Activated T-helper 9 cell treated with anti-CD3 and anti-CD28 coated beads, Interleukin-2, amount 50 U/mL, for 16 hours (primary cell): ENCODE measurements around the gene CLASRP.
A peak's percentile ranks its signal among the peaks of the same experiment; 100 is the strongest.
"Not testable (repeated sequence)": the region's sequence is repeated elsewhere in the genome, so short reads cannot be mapped to it uniquely, and the experiment has no call there.

Source experiments
- DNase-seq: peaks from one replicate; pipeline ENCODE4 v3.0.0-alpha.2; 2020; ENCODE audit warnings: low read depth

CLASRP gene

DNA sequence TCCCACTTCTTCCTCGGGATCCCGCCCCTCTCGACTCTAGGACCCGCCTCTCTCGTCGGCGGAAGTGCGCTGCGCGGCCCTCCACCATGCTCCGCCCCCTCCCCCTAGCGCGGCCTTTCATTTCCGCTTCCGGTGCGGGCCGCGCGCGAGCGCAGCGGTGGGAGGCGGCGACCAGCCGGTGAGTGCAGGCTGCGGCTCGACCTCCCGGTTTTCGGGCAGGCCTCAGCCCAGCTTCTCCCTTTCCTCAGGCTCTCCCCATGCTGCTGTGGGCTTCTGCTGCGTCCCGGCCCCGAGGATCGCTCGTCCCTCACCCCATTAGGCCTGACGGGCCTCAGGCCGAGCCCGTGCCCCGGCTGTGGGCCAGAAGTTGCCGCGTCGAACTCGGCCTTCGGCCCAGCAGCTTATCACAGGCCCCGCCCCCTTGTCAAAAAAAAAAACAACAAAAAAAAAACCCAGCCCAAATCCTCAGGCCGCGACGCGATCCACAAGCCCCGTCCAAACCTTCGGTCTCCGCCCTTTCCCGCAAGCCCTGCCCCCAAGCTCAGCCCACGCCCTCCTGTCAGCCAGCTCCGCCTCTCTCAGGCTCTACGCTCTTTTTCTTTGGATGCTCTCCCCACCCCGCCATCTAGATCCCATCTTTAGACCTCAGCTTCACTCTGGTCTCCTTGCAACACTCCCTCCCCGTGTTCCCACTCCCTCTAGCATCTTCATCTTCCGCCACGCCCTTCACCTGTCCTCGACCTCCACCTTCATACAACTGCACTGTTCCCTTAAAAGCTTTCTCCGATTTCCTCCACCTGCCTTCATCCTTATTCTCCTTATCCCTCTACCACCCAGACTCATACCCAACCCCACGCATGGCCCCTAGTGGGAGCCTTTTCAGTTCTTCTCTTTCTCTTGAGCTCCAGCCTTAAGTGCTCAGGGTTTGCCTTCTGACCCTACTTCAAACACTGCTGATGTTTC, at the start of gene CLASRP:
Gene CLASRP (plus strand): TSS at position 115 of the 963 bp plus-strand sequence. CDS start 1,168 bp downstream, outside the sequence.
- DNase-seq = peak; percentile 83

- DNase-seq = no peak
Measured at GRCh38 chr19:44990459-44990858, 48.4 kb upstream of the CLASRP start.

DNA sequence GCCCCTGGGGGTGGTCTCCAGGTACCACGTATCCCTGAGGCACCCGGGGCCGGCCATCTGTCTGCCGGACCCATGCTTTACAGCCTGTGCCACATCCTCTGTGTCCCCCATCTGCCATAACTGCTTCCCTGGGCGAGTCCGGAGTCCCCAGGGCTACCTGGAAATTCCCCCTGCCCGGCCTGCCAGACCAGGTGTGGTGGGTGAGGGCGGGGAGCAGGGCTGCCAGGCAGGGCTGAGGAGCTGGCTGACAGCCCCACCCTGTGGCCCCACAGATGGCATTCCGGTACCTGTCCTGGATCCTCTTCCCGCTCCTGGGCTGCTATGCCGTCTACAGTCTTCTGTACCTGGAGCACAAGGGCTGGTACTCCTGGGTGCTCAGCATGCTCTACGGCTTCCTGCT, 47.9 kb upstream of the CLASRP start:
- no peak for DNase-seq

GRCh38 chr19:44992336-44993163, 46.3 kb upstream of the CLASRP start:
- DNase-seq = no peak

DNA sequence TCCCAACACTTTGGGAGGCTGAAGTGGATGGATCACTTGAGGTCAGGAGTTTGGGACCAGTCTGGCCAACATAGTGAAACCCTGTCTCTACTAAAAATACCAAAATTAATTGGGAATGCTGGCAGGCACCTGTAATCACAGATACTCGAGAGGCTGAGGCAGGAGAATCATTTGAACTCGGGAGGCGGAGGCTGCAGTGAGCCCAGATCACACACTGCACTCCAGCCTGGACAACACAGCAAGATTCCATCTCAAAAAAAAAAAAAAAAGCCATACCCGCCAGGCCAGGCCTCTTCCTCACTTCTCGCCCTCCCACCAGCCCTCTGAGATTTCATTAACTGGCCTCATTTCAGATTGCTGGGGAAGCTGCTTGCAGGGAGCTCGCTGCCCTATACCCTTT, 45.3 kb upstream of the CLASRP start:
- DNase-seq = no peak

DNA sequence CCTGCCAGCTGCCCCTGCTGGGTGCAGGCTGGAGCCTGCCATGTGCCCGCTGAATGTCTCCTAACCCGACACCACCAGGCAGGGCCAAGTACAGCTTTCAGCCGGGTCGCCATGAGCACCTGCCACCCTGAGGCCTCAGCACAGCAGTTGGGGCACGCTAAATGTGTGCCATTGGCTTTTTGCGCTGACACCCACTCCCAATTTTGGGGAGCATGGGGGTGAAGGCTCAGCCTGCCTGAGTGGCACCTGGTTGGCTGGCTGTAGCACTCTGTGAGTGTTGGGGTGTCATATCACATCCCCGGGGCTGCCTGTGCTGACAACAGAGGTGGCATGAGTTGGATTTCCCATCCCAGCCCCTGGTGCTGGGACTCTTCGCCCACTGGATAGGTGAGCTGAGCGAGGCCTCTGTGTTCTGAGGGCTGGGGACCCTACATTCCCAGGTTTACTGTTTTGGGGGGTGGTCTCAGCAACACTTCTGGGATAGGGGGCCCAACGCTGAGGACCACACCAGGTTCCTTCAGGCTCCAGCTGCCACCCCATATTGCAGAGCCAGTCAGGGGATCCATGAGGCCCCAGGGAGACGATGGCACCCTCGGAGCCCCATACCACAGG, 44.8 kb upstream of the CLASRP start:
- DNase-seq = no peak

- DNase-seq = no peak
Measured at GRCh38 chr19:44998025-44998424, 40.8 kb upstream of the CLASRP start.

DNA sequence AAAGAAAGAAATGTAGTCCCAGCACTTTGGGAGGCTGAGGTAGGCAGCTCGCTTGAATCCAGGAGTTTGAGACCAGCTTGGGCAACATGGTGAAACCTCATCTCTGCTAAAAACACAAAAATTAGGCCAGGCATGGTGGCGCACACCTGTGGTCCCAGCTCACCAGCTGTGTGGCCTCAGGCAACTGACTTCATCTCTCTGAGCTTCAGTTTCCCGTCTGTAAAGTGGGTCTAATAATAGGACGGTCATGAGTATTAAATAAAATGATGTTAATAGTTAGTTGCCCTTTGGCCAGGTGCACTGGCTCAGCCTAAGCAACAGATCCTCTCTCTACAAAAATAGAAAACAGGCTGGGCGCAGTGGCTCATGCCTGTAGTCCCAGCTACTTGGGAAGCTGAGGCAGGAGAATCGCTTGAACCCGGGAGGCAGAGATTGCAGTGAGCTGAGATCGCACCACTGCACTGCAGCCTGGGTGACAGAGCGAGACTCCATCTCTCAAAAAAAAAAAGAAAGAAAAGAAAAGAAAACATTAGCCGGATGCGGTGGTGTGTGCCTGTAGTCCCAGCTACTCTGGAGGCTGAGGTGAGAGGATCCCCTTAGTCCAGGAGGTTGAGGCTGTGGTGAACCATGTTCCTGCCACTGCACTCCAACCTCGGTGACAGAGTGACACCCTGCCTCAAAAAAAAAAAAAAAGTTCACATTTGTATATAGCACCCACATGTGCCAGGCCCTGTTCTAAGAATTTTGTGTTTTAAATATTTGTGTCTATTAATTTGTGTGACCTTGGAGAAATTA, 39.5 kb upstream of the CLASRP start:
- DNase-seq = not testable (repeated sequence)

DNA sequence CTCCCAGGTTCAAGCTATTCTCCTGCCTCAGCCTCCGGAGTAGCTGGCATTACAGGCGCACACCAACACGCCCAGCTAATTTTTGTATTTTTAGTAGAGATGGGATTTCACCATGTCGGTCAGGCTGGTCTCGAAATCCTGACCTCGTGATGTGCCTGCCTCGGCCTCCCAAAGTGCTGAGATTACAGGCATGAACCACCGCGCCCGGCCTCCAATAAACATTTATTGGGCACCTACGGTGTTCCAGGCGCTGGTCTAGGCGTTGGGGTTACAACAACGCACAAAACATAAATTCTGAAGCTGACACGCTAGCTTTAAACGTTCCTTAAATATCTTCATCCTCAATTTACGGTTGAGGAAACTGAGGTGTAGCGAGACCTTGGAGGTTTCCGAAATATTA, 38.2 kb upstream of the CLASRP start:
- not testable (repeated sequence) for DNase-seq

GRCh38 chr19:45001087-45001739, 37.6 kb upstream of the CLASRP start, which contains the start of gene RELB:
RELB (plus strand) TSS chr19:45001464; CDS start chr19:45001580, 116 bp downstream.
- DNase-seq = peak; percentile 97

- no peak for DNase-seq
Measured at GRCh38 chr19:45003485-45003884, 35.4 kb upstream of the CLASRP start.

DNA sequence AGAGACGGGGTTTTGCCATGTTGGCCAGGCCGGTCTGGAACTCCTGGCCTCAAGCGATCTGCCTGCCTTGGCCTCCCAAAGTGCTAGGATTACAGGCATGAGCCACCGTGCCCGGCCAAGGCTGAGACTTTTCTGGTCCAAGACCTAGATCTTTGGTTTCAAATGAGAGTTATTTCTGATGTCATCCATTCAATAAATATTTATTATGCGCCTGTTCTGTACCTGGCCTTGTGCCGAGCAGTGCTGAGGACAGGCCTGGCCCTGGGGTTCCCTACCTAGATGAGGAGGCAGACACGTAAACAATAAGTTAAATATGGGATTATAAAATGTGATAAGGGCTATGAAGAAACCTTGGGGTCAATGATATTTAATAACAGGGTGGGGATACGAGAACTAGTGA, 33.1 kb upstream of the CLASRP start:
- no peak for DNase-seq

GRCh38 chr19:45008552-45008951, 30.3 kb upstream of the CLASRP start:
- no peak for DNase-seq

DNA sequence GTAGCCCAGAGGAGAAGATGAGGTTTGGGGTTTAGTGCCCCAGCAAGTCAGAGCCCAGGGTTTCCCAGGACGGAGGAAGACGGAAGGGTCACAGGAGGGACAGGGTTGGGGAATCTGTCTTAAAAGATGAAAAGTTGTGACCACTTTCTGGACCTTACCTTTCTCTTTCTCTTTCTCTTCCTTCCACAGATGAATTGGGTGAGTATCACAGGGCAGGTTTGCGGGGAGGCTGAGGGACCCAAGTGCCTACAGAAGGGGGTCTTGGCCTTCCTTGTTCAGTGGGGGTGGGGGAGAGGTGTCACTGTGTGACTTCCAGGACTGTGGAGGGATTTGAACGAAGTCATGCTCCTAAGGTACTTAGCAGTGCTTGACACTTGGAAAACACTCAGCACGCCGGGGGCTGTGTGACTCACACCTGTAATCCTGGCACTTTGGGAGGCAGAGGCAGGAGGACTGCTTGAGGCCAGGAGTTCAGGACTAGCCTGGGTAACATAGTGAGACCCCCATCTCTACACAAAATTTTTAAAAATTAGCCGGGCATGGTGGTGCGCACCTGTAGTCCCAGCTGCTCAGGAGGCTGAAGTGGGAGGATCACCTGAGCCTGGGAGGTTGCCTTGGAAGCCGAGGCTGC, 29.1 kb upstream of the CLASRP start:
- no peak for DNase-seq

GRCh38 chr19:45010306-45010705, 28.5 kb upstream of the CLASRP start:
- no peak for DNase-seq

DNA sequence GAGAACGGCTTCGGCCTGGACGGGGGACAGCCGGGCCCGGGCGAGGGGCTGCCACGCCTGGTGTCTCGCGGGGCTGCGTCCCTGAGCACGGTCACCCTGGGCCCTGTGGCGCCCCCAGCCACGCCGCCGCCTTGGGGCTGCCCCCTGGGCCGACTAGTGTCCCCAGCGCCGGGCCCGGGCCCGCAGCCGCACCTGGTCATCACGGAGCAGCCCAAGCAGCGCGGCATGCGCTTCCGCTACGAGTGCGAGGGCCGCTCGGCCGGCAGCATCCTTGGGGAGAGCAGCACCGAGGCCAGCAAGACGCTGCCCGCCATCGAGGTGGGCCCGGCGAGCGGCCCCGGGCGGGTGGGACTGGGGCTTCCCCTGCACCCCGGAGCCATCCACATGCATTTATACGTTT, 26.9 kb upstream of the CLASRP start:
- DNase-seq = no peak

- peak; percentile 77 for DNase-seq
Measured at GRCh38 chr19:45016388-45017314, 22.2 kb upstream of the CLASRP start.

- no peak for DNase-seq
Measured at GRCh38 chr19:45019187-45019586, 19.7 kb upstream of the CLASRP start.

GRCh38 chr19:45020071-45020470, 18.8 kb upstream of the CLASRP start:
- DNase-seq = no peak
